HG03108 (cell line): ENCODE data around the gene ZFYVE9.

Experiments
- ATAC-seq: cut with Tn5 transposase; IDR thresholded peaks from one replicate; pipeline ENCODE4 v1.9.1; 2021; ENCODE audit warnings: moderate library complexity; ENCODE audit not compliant: unreplicated experiment

The ZFYVE9 gene

GRCh38 chr1:52321061-52321460 lies 179.2 kb downstream of the ZFYVE9 start:
- no peak for ATAC-seq

DNA sequence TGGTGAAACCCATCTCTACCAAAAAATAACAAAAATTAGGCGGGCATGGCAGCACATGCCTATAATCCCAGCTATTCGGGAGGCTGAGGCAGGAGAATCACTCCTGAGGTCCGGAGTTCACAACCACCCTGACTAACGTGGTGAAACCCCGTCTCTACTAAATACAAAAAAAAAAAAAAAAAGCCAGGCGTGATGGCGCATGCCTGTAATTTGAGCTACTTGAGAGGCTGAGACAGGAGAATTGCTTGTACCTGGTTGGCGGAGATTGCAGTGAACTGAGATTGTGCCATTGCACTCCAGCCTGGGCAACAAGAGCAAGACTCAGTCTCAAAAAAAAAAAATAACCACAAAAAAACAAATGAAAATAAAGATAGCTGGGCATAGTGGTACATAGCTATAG lies 181.8 kb downstream of the ZFYVE9 start:
- ATAC-seq, result no peak

GRCh38 chr1:52325786-52326185 lies 183.9 kb downstream of the ZFYVE9 start:
- no peak for ATAC-seq

- no peak for ATAC-seq
These were observed 186.7 kb downstream of the ZFYVE9 start for GRCh38 chr1:52328615-52329014.

- ATAC-seq, result no peak
These were observed 190.5 kb downstream of the ZFYVE9 start for GRCh38 chr1:52332411-52332810.

GRCh38 chr1:52334906-52335528 lies 193.1 kb downstream of the ZFYVE9 start:
- ATAC-seq, result no peak

- ATAC-seq, result no peak
These were observed 195.6 kb downstream of the ZFYVE9 start for GRCh38 chr1:52337439-52337838.

DNA sequence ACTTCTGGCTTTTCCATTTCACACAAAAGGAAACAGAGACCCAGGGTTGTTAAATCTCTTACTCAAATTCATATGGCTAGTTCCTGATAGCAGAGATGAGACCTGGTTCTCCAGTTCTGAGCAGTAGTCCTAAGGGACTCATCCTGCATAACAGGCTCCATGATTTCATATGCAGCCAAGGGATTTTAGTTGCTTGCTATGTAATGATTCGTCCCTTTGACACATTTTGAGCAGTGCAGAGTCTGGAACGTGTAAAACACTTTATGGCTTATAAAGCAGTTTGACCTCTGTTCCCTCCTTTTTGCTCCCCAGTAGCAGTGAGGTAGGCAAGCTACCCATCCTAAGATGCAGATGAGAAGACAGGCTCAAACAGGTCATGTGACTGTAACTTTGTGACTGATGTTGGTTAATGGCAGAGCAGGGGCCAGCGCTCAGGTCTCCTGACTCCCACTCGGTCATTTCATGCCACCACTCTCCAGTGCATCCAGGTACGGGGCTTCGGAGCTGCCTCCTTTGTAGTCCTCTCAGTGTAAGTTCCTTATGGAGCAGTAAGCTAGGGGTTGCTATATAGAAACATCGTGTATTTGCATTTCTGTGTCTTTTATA lies 199.9 kb downstream of the ZFYVE9 start:
- no peak for ATAC-seq

- no peak for ATAC-seq
These were observed 202.1 kb downstream of the ZFYVE9 start for GRCh38 chr1:52343979-52344378.

- no peak for ATAC-seq
These were observed 203.4 kb downstream of the ZFYVE9 start for GRCh38 chr1:52345252-52345651.

DNA sequence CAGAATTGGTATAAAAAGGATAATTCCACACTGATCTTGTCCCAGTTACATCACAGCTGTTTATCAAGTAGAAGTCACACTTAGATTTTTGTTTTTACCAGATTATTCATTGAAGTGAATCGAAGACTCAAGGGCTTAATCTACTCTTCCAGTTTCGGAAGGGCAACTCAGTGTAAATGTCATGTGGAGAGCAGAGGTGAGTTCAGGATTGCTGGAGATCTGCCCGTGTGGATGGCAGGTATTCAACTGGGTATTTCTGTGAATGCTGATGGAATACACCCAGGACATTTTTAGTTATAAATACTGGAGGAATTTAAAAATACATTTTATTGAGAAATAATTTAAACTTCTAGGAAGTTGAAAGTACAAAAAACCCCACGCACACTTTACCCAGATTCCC lies 204.8 kb downstream of the ZFYVE9 start:
- no peak for ATAC-seq

- ATAC-seq, result no peak
These were observed 206.9 kb downstream of the ZFYVE9 start for GRCh38 chr1:52348704-52349300.

DNA sequence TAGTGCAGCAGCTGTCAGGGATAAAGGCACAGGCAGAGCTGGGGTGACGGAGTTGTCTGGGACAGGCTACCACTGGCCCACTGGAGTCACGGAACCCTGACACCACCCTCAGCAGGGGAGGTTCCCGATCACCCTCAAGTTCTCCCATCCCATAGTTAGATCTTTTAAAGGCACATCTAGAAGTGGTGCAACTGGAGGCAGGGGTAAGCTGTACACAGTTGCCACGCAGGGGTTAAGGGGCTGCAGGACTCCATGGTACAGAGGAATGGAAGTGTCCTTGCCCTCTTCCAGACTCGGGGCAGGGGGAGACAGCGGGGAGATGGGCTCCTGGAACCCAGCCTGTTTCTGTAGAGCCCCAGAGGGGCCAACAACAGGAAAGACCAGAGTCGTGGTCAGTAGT lies 210.8 kb downstream of the ZFYVE9 start:
- no peak for ATAC-seq

DNA sequence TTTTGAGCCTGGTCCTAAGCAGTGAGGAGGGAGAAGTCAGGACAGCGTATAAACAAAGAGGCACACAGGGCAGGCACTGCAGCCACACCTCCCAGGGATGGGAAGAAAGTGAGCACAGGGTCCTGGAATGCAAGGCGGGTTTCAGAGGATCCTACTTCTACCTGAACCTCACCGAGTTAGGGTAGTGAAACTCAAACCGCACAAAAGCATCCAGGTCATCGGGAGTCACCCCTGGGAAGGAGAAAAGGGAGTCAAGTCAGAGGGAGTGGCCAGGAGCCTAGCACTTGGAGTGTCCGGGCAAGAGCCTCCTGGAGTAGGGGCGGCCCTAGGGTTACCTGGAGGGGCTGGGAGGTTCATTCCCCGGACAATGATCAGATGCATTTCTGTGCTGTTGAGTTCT lies 213.5 kb downstream of the ZFYVE9 start:
- ATAC-seq, result no peak

- ATAC-seq, result no peak
These were observed 214.1 kb downstream of the ZFYVE9 start for GRCh38 chr1:52355847-52356505.

- ATAC-seq, result no peak
These were observed 215.0 kb downstream of the ZFYVE9 start for GRCh38 chr1:52356818-52357355.

DNA sequence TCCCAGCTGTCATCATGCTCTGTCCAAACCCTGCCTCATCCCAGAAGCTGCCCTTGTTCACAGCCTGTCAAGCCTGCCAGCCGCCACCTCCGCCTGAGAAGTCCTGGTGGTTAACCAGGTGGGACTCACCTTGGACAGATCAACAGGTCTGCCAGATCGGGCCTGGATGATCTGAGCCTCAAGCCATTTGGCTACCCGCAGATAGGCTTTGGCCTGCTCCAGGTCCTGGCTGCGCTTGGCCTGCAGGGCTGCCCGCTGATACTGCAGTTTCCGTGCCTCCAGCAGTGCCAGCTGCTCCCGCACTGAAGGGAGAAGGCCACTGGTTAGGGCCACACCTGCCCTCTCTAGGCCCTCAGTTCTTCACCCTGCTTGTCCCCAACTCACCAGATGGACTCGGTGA lies 215.5 kb downstream of the ZFYVE9 start:
- no peak for ATAC-seq

- no peak for ATAC-seq
These were observed 217.1 kb downstream of the ZFYVE9 start for GRCh38 chr1:52358851-52359497.

- ATAC-seq, result no peak
These were observed 218.0 kb downstream of the ZFYVE9 start for GRCh38 chr1:52359676-52360594.

- no peak for ATAC-seq
These were observed 218.7 kb downstream of the ZFYVE9 start for GRCh38 chr1:52360595-52360968.
